Large intestine (tissue), 3 donors: ENCODE measurements around the gene LAMB3. TPM values are rescaled to one million over a fixed set of nuclear protein-coding genes. Genes with fewer than 3 reads are reported as not detected.

ENCODE experiments used
- DNase-seq, 2 donors: peaks; one replicate each; pipeline versions ENCODE4 v3.0.0 to v3.0.0-alpha.2; 2013
- H3K27ac ChIP-seq: one replicate; pipeline ENCODE4 v1.5.1; 2013; ENCODE audit warnings: low read length
- H3K27me3 ChIP-seq: 2 replicates; pipeline ENCODE4 v1.6.1; 2013; ENCODE audit warnings: low read length; ENCODE audit not compliant: control insufficient read depth, insufficient read depth
- H3K36me3 ChIP-seq: 2 replicates; pipeline ENCODE4 v1.6.1; 2013; ENCODE audit warnings: low read length; ENCODE audit not compliant: control insufficient read depth, insufficient read depth
- H3K4me1 ChIP-seq: one replicate; pipeline ENCODE4 v1.6.1; 2013; ENCODE audit warnings: low read length; ENCODE audit not compliant: control insufficient read depth, insufficient read depth
- H3K4me3 ChIP-seq: one replicate; pipeline ENCODE4 v1.5.1; 2013; ENCODE audit warnings: low read length
- H3K9me3 ChIP-seq: one replicate; pipeline ENCODE4 v1.6.1; 2013; ENCODE audit warnings: mild to moderate bottlenecking, low read depth, low read length, moderate library complexity; ENCODE audit not compliant: control insufficient read depth
- WGBS: methylation state at CpG from one replicate; pipeline ENCODE4 v1.1.5; 2013; ENCODE audit warnings: low lambda C conversion rate; ENCODE audit not compliant: insufficient coverage; 5-methylcytosine and 5-hydroxymethylcytosine counted together
- polyA plus RNA-seq: library from polyadenylated mRNA; unstranded; fragments of 120-200 nt; gene quantifications from one replicate; pipeline ENCODE4 v1.2.1, GENCODE V29; 2013

Gene LAMB3
- polyA plus RNA-seq, 1 donor, result 156 TPM

- DNase-seq, result no peak
- Histone ChIP-seq H3K4me1 (peaks cover 81% of the 10 kb centered on the region), H3K27ac (peak overlapping the region; percentile 99), H3K9me3 (no peaks in the 10 kb centered on the region), H3K27me3 (no peaks in the 10 kb centered on the region), H3K36me3 (peaks cover 27% of the 10 kb centered on the region), H3K4me3 (peak overlapping the region; percentile 50)
- no CpG with 5 or more reads among the region's 1 CpG for WGBS
Measured at GRCh38 chr1:209650454-209650853, 1.8 kb downstream of the LAMB3 start.

GRCh38 chr1:209648931-209649776 is 3.1 kb downstream of the LAMB3 start:
- H3K9me3 ChIP-seq, result no peaks in the 10 kb centered on the region
- no CpG with 5 or more reads among the region's 6 CpGs for WGBS
- H3K27ac ChIP-seq, result peak overlapping the region; percentile 99
- H3K4me3 ChIP-seq, result no peak overlapping the region
- peaks cover 79% of the 10 kb centered on the region for H3K4me1 ChIP-seq
- H3K36me3 ChIP-seq, result peaks cover 34% of the 10 kb centered on the region
- H3K27me3 ChIP-seq, result no peaks in the 10 kb centered on the region
- DNase-seq, result peak in 1 of 2 donors; percentile 65

- Histone ChIP-seq H3K9me3 (no peaks in the 10 kb centered on the region), H3K27me3 (no peaks in the 10 kb centered on the region), H3K27ac (peak overlapping the region; percentile 84), H3K4me1 (peaks cover 80% of the 10 kb centered on the region), H3K36me3 (peaks cover 39% of the 10 kb centered on the region), H3K4me3 (no peak overlapping the region)
- DNase-seq, result no peak
Measured at GRCh38 chr1:209648346-209648745, 3.9 kb downstream of the LAMB3 start.

- Histone ChIP-seq H3K4me3 (no peak overlapping the region), H3K27me3 (no peaks in the 10 kb centered on the region), H3K36me3 (peaks cover 43% of the 10 kb centered on the region), H3K9me3 (no peaks in the 10 kb centered on the region), H3K27ac (peak overlapping the region; percentile 84), H3K4me1 (peaks cover 82% of the 10 kb centered on the region)
- no peak for DNase-seq
- WGBS, result no CpG with 5 or more reads among the region's 4 CpGs
Measured at GRCh38 chr1:209647156-209647555, 5.1 kb downstream of the LAMB3 start.

GRCh38 chr1:209646558-209646957 is 5.7 kb downstream of the LAMB3 start:
- WGBS, result no CpG with 5 or more reads among the region's 5 CpGs
- H3K9me3 ChIP-seq, result no peaks in the 10 kb centered on the region
- no peaks in the 10 kb centered on the region for H3K27me3 ChIP-seq
- peaks cover 43% of the 10 kb centered on the region for H3K36me3 ChIP-seq
- H3K4me3 ChIP-seq, result no peak overlapping the region
- H3K27ac ChIP-seq, result peak overlapping the region; percentile 84
- no peak for DNase-seq
- H3K4me1 ChIP-seq, result peaks cover 87% of the 10 kb centered on the region

- peak in 1 of 2 donors; percentile 72 for DNase-seq
- WGBS, result no CpG with 5 or more reads among the region's 16 CpGs
- H3K4me1 ChIP-seq, result peaks cover 89% of the 10 kb centered on the region
- no peak overlapping the region for H3K4me3 ChIP-seq
- peaks cover 47% of the 10 kb centered on the region for H3K36me3 ChIP-seq
- no peaks in the 10 kb centered on the region for H3K27me3 ChIP-seq
- H3K9me3 ChIP-seq, result no peaks in the 10 kb centered on the region
- peak overlapping the region; percentile 84 for H3K27ac ChIP-seq
Measured at GRCh38 chr1:209645574-209646452, 6.4 kb downstream of the LAMB3 start.

GRCh38 chr1:209643285-209644020 is 8.8 kb downstream of the LAMB3 start:
- Histone ChIP-seq H3K4me1 (peaks cover 66% of the 10 kb centered on the region), H3K36me3 (peaks cover 45% of the 10 kb centered on the region)

GRCh38 chr1:209642816-209643215 is 9.4 kb downstream of the LAMB3 start:
- peak in 1 of 2 donors; percentile 77 for DNase-seq
- peak overlapping the region; percentile 87 for H3K27ac ChIP-seq
- peaks cover 43% of the 10 kb centered on the region for H3K36me3 ChIP-seq
- H3K9me3 ChIP-seq, result no peaks in the 10 kb centered on the region
- WGBS, result no CpG with 5 or more reads among the region's 3 CpGs
- H3K4me3 ChIP-seq, result no peak overlapping the region
- H3K4me1 ChIP-seq, result peaks cover 59% of the 10 kb centered on the region
- H3K27me3 ChIP-seq, result no peaks in the 10 kb centered on the region

More at GRCh38 chr1:209643285-209644020, 8.8 kb downstream of the LAMB3 start:
- Histone ChIP-seq H3K27ac (peak overlapping the region; percentile 87), H3K9me3 (no peaks in the 10 kb centered on the region), H3K27me3 (no peaks in the 10 kb centered on the region), H3K4me3 (no peak overlapping the region)
- no CpG with 5 or more reads among the region's 2 CpGs for WGBS
- peak in 1 of 2 donors; percentile 53 for DNase-seq

GRCh38 chr1:209641832-209642172 is 10.4 kb downstream of the LAMB3 start:
- no peaks in the 10 kb centered on the region for H3K27me3 ChIP-seq
- no CpG with 5 or more reads among the region's 5 CpGs for WGBS
- H3K27ac ChIP-seq, result peak overlapping the region; percentile 87
- H3K4me3 ChIP-seq, result no peak overlapping the region
- peaks cover 44% of the 10 kb centered on the region for H3K36me3 ChIP-seq
- H3K4me1 ChIP-seq, result peaks cover 51% of the 10 kb centered on the region
- DNase-seq, result peak in 1 of 2 donors; percentile 56
- no peaks in the 10 kb centered on the region for H3K9me3 ChIP-seq

- no peaks in the 10 kb centered on the region for H3K4me1 ChIP-seq
- no peak for DNase-seq
- H3K9me3 ChIP-seq, result no peaks in the 10 kb centered on the region
- H3K27ac ChIP-seq, result no peak overlapping the region
- H3K4me3 ChIP-seq, result no peak overlapping the region
- no peaks in the 10 kb centered on the region for H3K27me3 ChIP-seq
- 90% methylated on average over 4 of the region's 5 CpGs for WGBS
- H3K36me3 ChIP-seq, result peaks cover 72% of the 10 kb centered on the region
Measured at GRCh38 chr1:209635850-209636249, 16.4 kb downstream of the LAMB3 start.
